HG03342 (cell line): ENCODE data around the gene SYT6.

Experiments
- ATAC-seq: cut with Tn5 transposase; IDR thresholded peaks from one replicate; pipeline ENCODE4 v1.9.1; 2021; ENCODE audit warnings: mild to moderate bottlenecking, moderate library complexity; ENCODE audit not compliant: unreplicated experiment

Gene SYT6

GRCh38 chr1:114094675-114095074, 59.0 kb downstream of the SYT6 start:
- ATAC-seq: no peak

- ATAC-seq: no peak
Measured at GRCh38 chr1:114094363-114094634, 59.4 kb downstream of the SYT6 start.

GRCh38 chr1:114093624-114094362, 59.9 kb downstream of the SYT6 start:
- no peak for ATAC-seq

GRCh38 chr1:114092186-114093062, 61.2 kb downstream of the SYT6 start:
- ATAC-seq: no peak

GRCh38 chr1:114091711-114092110, 62.0 kb downstream of the SYT6 start:
- no peak for ATAC-seq

- ATAC-seq: no peak
Measured at GRCh38 chr1:114090738-114091505, 62.7 kb downstream of the SYT6 start.

- ATAC-seq: no peak
Measured at GRCh38 chr1:114089502-114090138, 64.0 kb downstream of the SYT6 start.

- ATAC-seq: no peak
Measured at GRCh38 chr1:114088392-114089299, 65.0 kb downstream of the SYT6 start.

- no peak for ATAC-seq
Measured at GRCh38 chr1:114087495-114087894, 66.2 kb downstream of the SYT6 start.

- ATAC-seq: no peak
Measured at GRCh38 chr1:114086601-114087368, 66.9 kb downstream of the SYT6 start.

- ATAC-seq: no peak
Measured at GRCh38 chr1:114082867-114083585, 70.6 kb downstream of the SYT6 start.

- ATAC-seq: no peak
Measured at GRCh38 chr1:114082304-114082630, 71.4 kb downstream of the SYT6 start.

- no peak for ATAC-seq
Measured at GRCh38 chr1:114081437-114082303, 72.0 kb downstream of the SYT6 start.

GRCh38 chr1:114080511-114081436, 72.9 kb downstream of the SYT6 start:
- ATAC-seq: no peak

- ATAC-seq: no peak
Measured at GRCh38 chr1:114079596-114080190, 74.0 kb downstream of the SYT6 start.

- ATAC-seq: no peak
Measured at GRCh38 chr1:114078116-114078515, 75.6 kb downstream of the SYT6 start.
